HepG2 (cell line): ENCODE data around the gene TWIST2. TPM values are rescaled to one million over a fixed set of nuclear protein-coding genes. Genes with fewer than 3 reads are reported as not detected.

ENCODE experiments used
- ATAC-seq: fragments of 200-7000 bp; cut with Tn5 transposase; 3 replicates; pipeline ENCODE4 v1.9.1; 2020; ENCODE audit warnings: mild to moderate bottlenecking, moderate library complexity
- BruUV-seq: library from RNA; stranded (reverse); fragments of 400-500 nt; replicated peaks from 2 replicates; lab custom pipeline; 2021; lab: Mats Ljungman, UMichigan
- CTCF ChIA-PET: fragments of 300-600 bp; formaldehyde crosslinking; extraction: SDS; loops from one replicate; lab custom pipeline; 2021; ENCODE audit warnings: low total read pairs, inconsistent platforms, low intra/inter-chr PET ratio; lab: Yijun Ruan, JAX
- POLR2A ChIA-PET: fragments of 350-600 bp; sonication (Branson Sonifier 250); formaldehyde crosslinking; loops from one replicate; lab custom pipeline; 2020; ENCODE audit warnings: antibody characterized with exemption, inconsistent platforms; lab: Yijun Ruan, JAX
- DNase-seq: peaks from one replicate; pipeline ENCODE4 v3.0.0-alpha.2; 2015; ENCODE audit warnings: low spot score
- FAIRE-seq: peaks from 3 replicates; lab custom pipeline; 2011; peaks lifted over from hg19 to GRCh38; lab: Jason Lieb, UNC
- H2AFZ ChIP-seq: one replicate; pipeline ENCODE4 v1.6.1; 2011; ENCODE audit warnings: low read length, inconsistent platforms
- H3K27ac ChIP-seq: fragments of 300-600 bp; 3 replicates; pipeline ENCODE4 v1.8.0; 2011; ENCODE audit warnings: mixed run types, mild to moderate bottlenecking, mixed read lengths, low read length, inconsistent platforms; ENCODE audit not compliant: insufficient read depth; ENCODE audit errors: extremely low read length
- H3K27me3 ChIP-seq, 2 experiments: fragments of 200-600 bp in 1 of 2; 2 replicates in 1 of 2; 3 replicates in 1 of 2; pipeline versions ENCODE4 v1.6.0 to v1.8.0; 2011; ENCODE audit warnings: low read length in 2 of 2, mild to moderate bottlenecking in 2 of 2, moderate library complexity in 2 of 2, inconsistent platforms in 1 of 2; ENCODE audit not compliant: insufficient read depth in 2 of 2, control insufficient read depth in 1 of 2
- H3K36me3 ChIP-seq, 2 experiments: fragments of 200-600 bp in 1 of 2; replicated peaks in 1 of 2; 2 replicates in 1 of 2; 3 replicates in 1 of 2; pipeline versions ENCODE4 v1.5.1 to v1.8.0; 2011; ENCODE audit warnings: low read length in 2 of 2, inconsistent platforms in 1 of 2; ENCODE audit not compliant: insufficient read depth in 2 of 2, control insufficient read depth in 1 of 2
- H3K4me1 ChIP-seq: 2 replicates; pipeline ENCODE4 v1.5.1; 2012; ENCODE audit warnings: low read length, inconsistent platforms; ENCODE audit not compliant: insufficient read depth
- H3K4me2 ChIP-seq: 2 replicates; pipeline ENCODE4 v1.6.0; 2011; ENCODE audit warnings: low read depth, low read length, inconsistent platforms
- H3K4me3 ChIP-seq, 3 experiments: fragments of 200-600 bp in 1 of 3; sonication (generic), shearing (Covaris generic) in 1 of 3; replicated peaks in 1 of 3; 2 replicates each; pipeline ENCODE4 v1.5.1; 2011 to 2016; ENCODE audit warnings: low read length in 3 of 3, inconsistent platforms in 2 of 3, low read depth in 2 of 3, mild to moderate bottlenecking in 2 of 3, control low read depth in 1 of 3, mixed read lengths in 1 of 3; ENCODE audit not compliant: insufficient read depth in 1 of 3
- H3K79me2 ChIP-seq: one replicate; pipeline ENCODE4 v1.6.1; 2011; ENCODE audit warnings: low read length, inconsistent platforms; ENCODE audit not compliant: insufficient read depth
- H3K9ac ChIP-seq: 2 replicates; pipeline ENCODE4 v1.6.0; 2011; ENCODE audit warnings: mild to moderate bottlenecking, low read depth, low read length, inconsistent platforms; ENCODE audit not compliant: insufficient read depth
- H3K9me3 ChIP-seq: 2 replicates; pipeline ENCODE4 v1.5.1; 2012; ENCODE audit warnings: mild to moderate bottlenecking, low read length
- H4K20me1 ChIP-seq: 2 replicates; pipeline ENCODE4 v1.6.0; 2011; ENCODE audit warnings: inconsistent platforms, mild to moderate bottlenecking, low read length, moderate library complexity; ENCODE audit not compliant: insufficient read depth
- BRF2 ChIP-seq: sonication (generic); formaldehyde crosslinking; IDR thresholded peaks from 2 replicates; pipeline ENCODE4 v1.8.1; 2022; ENCODE audit warnings: mild to moderate bottlenecking, missing genetic modification reagents
- FOXA1 ChIP-seq, 2 experiments: fragments of 450-650 bp in 1 of 2; sonication (generic) in 1 of 2; formaldehyde crosslinking in 1 of 2; IDR thresholded peaks; 2 replicates each; pipeline versions ENCODE4 v1.4.0 to v1.6.1; 2016 to 2020; ENCODE audit warnings: missing genetic modification reagents in 1 of 2
- FOXK2 ChIP-seq: fragments of 450-650 bp; IDR thresholded peaks from 2 replicates; pipeline ENCODE4 v1.6.1; 2016
- HNF1A ChIP-seq, 2 experiments: sonication (generic) in 1 of 2; formaldehyde crosslinking in 1 of 2; IDR thresholded peaks; 2 replicates each; pipeline versions ENCODE4 v1.4.0 to v1.6.1; 2016 to 2020; ENCODE audit warnings: borderline replicate concordance in 1 of 2, low read depth in 1 of 2, mild to moderate bottlenecking in 1 of 2, missing genetic modification reagents in 1 of 2
- JUND ChIP-seq: sonication (generic); formaldehyde crosslinking; IDR thresholded peaks from 2 replicates; pipeline ENCODE4 v1.8.0; 2022; ENCODE audit warnings: mild to moderate bottlenecking, missing genetic modification reagents
- MTA1 ChIP-seq: sonication (generic); formaldehyde crosslinking; IDR thresholded peaks from 2 replicates; pipeline ENCODE4 v1.4.0; 2020; ENCODE audit warnings: missing genetic modification reagents, mild to moderate bottlenecking, borderline replicate concordance
- SOX13 ChIP-seq, 3 experiments: fragments of 450-650 bp in 1 of 3; sonication (generic) in 1 of 3; formaldehyde crosslinking in 1 of 3; IDR thresholded peaks in 2 of 3; conservative IDR thresholded peaks in 1 of 3; 2 replicates each; pipeline versions ENCODE4 v1.5.0 to v1.6.1; 2016 to 2020; ENCODE audit warnings: antibody characterized with exemption in 1 of 3, mild to moderate bottlenecking in 1 of 3, missing compliant biosample characterization in 1 of 3, missing genetic modification reagents in 1 of 3, moderate library complexity in 1 of 3
- USF2 ChIP-seq, 2 experiments: sonication (generic) in 1 of 2; formaldehyde crosslinking in 1 of 2; IDR thresholded peaks; 2 replicates each; pipeline versions ENCODE4 v1.5.1 to v1.6.1; 2011 to 2020; ENCODE audit warnings: borderline replicate concordance in 1 of 2, low read depth in 1 of 2, low read length in 1 of 2, mild to moderate bottlenecking in 1 of 2, missing genetic modification reagents in 1 of 2, moderate library complexity in 1 of 2
- ZNF205 ChIP-seq: IDR thresholded peaks from 2 replicates; pipeline ENCODE4 v1.6.1; 2018; ENCODE audit warnings: missing biosample characterization, missing genetic modification reagents
- ZNF784 ChIP-seq: sonication (generic); formaldehyde crosslinking; IDR thresholded peaks from 2 replicates; pipeline ENCODE4 v1.5.1; 2020; ENCODE audit warnings: missing genetic modification reagents, mild to moderate bottlenecking, borderline replicate concordance
- ZSCAN21 ChIP-seq: sonication (generic); formaldehyde crosslinking; IDR thresholded peaks from 2 replicates; pipeline ENCODE4 v1.8.0; 2022; ENCODE audit warnings: mild to moderate bottlenecking, missing genetic modification reagents, moderate library complexity, borderline replicate concordance
- ZZZ3 ChIP-seq: sonication (generic); formaldehyde crosslinking; IDR thresholded peaks from 2 replicates; pipeline ENCODE4 v1.4.0; 2020; ENCODE audit warnings: missing genetic modification reagents, mild to moderate bottlenecking, borderline replicate concordance
- WGBS: methylation state at CpG from one replicate; pipeline ENCODE4 v1.1.6; 2017; ENCODE audit warnings: low lambda C conversion rate; 5-methylcytosine and 5-hydroxymethylcytosine counted together
- in situ Hi-C: cut with HindIII; loops from 2 replicates; pipeline ENCODE4 v1.10.0; 2017; ENCODE audit warnings: low pct_unique_long_range_greater_than_20kb; ENCODE audit not compliant: extremely low pct_ligation_motif_present
- intact Hi-C: fragments of 100-400 bp; cut with micrococcal nuclease; formaldehyde crosslinking; loops from one replicate; pipeline ENCODE4 v1.10.0; 2022; ENCODE audit not compliant: unreplicated experiment
- polyA plus RNA-seq, 8 experiments: library from polyadenylated mRNA; depleted of rRNA in 3 of 8; stranded (reverse) in 7 of 8; unstranded in 1 of 8; fragments of >200 nt; fragmentation: Illumina TruSeq in 4 of 8; extraction: Trizol in 4 of 8; gene quantifications; 2 replicates each; pipeline versions ENCODE4 v1.2.1 to v1.2.3, GENCODE V29; 2011 to 2016; ENCODE audit warnings: low read depth in 4 of 8, missing spikeins in 1 of 8, mixed read lengths in 1 of 8; ENCODE audit not compliant: insufficient read depth in 1 of 8
- total RNA-seq, 5 experiments: library from RNA; depleted of rRNA; stranded (reverse); fragments of >200 nt; fragmentation: Illumina TruSeq; extraction: Trizol; gene quantifications; 2 replicates each; pipeline ENCODE4 v1.2.3, GENCODE V29; 2016; ENCODE audit warnings: low read depth in 1 of 5

TWIST2 gene
- total and polyA plus RNA-seq, 2 of the 13 experiments (the other 11 are each of a cell fraction or from before 2014, with no cell fraction given) = 0.08 to 0.11 TPM

- no TSS peak for BruUV-seq
- Histone ChIP-seq H3K4me1 (peaks cover 52% of the 10 kb centered on the region), H4K20me1 (no peaks in the 10 kb centered on the region), H3K4me2 (no peak overlapping the region), H3K36me3 (no peaks in the 10 kb centered on the region), H3K9ac (no peak overlapping the region), H3K4me3 (no peak overlapping the region), H3K79me2 (no peaks in the 10 kb centered on the region), H3K27me3 (peaks cover 0 to 13% of the 10 kb centered on the region in 2 experiments; a peak in 2 of 5 replicates), H3K9me3 (no peaks in the 10 kb centered on the region), H3K27ac (no peak overlapping the region), H2AFZ (no peak overlapping the region)
- ChIA-PET POLR2A (no interaction called here), CTCF (no interaction called here)
- WGBS = 52% methylated on average over 21 of the region's 25 CpGs
- in situ Hi-C loops = no loop called here
- DNase-seq = peak; percentile 63
- no peak for FAIRE-seq
- no peak; the same call in 2 of the 3 replicates for ATAC-seq
- intact Hi-C loops = no loop called here
- TF ChIP-seq ZZZ3 (CRISPR knock-in tag) (no peak), FOXK2 (0 out of 2 replicates have a peak, but pooled peaks have one; percentile 33), ZNF205 (CRISPR knock-in tag) (0 out of 2 replicates have a peak, but pooled peaks have one; percentile 32), BRF2 (CRISPR knock-in tag) (no peak), USF2 (IDR thresholded peaks at IDR 0.05; ENCODE audit: low read depth, low read length) (no peak), USF2 (CRISPR knock-in tag; IDR thresholded peaks at IDR 0.05; ENCODE audit: borderline replicate concordance) (no peak), MTA1 (CRISPR knock-in tag) (no peak), FOXA1 (IDR thresholded peaks at IDR 0.05) (no peak), FOXA1 (CRISPR knock-in tag; IDR thresholded peaks at IDR 0.05) (peak; percentile 46; the same call in 1 of the 2 replicates), ZNF784 (no peak), HNF1A (IDR thresholded peaks at IDR 0.05; ENCODE audit: low read depth) (no peak), HNF1A (CRISPR knock-in tag; IDR thresholded peaks at IDR 0.05; ENCODE audit: borderline replicate concordance) (0 out of 2 replicates have a peak, but pooled peaks have one; percentile 20), SOX13 (IDR thresholded peaks at IDR 0.05) (0 out of 2 replicates have a peak, but pooled peaks have one; percentile 16), SOX13 (CRISPR knock-in tag; conservative IDR thresholded peaks at IDR 0.05 in 1 of 2, IDR thresholded peaks at IDR 0.05 in 1 of 2) (peak in 1 of 2 experiments; percentile 7; a peak in 1 of 4 replicates), ZSCAN21 (CRISPR knock-in tag) (0 out of 2 replicates have a peak, but pooled peaks have one; percentile 73), JUND (CRISPR knock-in tag) (no peak)
These were observed 20.9 kb downstream of the TWIST2 start for GRCh38 chr2:238868616-238869292.
